Testis (tissue), 3 donors: ENCODE data around the gene UNC13C. TPM values are rescaled to one million over a fixed set of nuclear protein-coding genes. Genes with fewer than 3 reads are reported as not detected.
A peak's percentile ranks its signal among the peaks of the same experiment; 100 is the strongest.

Source experiments
- DNase-seq: peaks from one replicate; pipeline ENCODE4 v3.0.0-alpha.2; 2019
- H3K27ac ChIP-seq, 2 donors: fragments of 200-600 bp; sonication (generic); one replicate each; pipeline ENCODE4 v1.5.1; 2019
- H3K27me3 ChIP-seq: fragments of 200-600 bp; sonication (generic); one replicate; pipeline ENCODE4 v1.5.1; 2019
- H3K36me3 ChIP-seq: fragments of 200-600 bp; sonication (generic); one replicate; pipeline ENCODE4 v1.5.1; 2017; ENCODE audit warnings: low read depth; ENCODE audit errors: missing control alignments
- H3K4me1 ChIP-seq: fragments of 200-600 bp; sonication (generic); one replicate; pipeline ENCODE4 v1.5.1; 2019
- H3K4me3 ChIP-seq, 2 donors: fragments of 200-600 bp; sonication (generic); one replicate each; pipeline ENCODE4 v1.5.1; 2017 to 2019
- H3K9me3 ChIP-seq: fragments of 200-600 bp; sonication (generic); one replicate; pipeline ENCODE4 v1.5.1; 2017
- CTCF ChIP-seq, 3 experiments: fragments of 450-650 bp in 2 of 3; fragments of 200-600 bp in 1 of 3; sonication (generic) in 1 of 3; IDR thresholded peaks; one replicate each; pipeline ENCODE4 v1.5.1; 2016 to 2019; ENCODE audit warnings: antibody characterized with exemption in 3 of 3, mild to moderate bottlenecking in 2 of 3, moderate library complexity in 1 of 3
- POLR2A ChIP-seq: fragments of 450-650 bp; IDR thresholded peaks from one replicate; pipeline ENCODE4 v1.6.1; 2017; ENCODE audit warnings: antibody characterized with exemption, mild to moderate bottlenecking, moderate library complexity
- WGBS, 2 donors: methylation state at CpG; one replicate each; pipeline ENCODE4 v1.1.5; 2018; 5-methylcytosine and 5-hydroxymethylcytosine counted together
- intact Hi-C: fragments of 100-400 bp; cut with DNase I; formaldehyde crosslinking; loops from one replicate; pipeline ENCODE4 v1.15.1; 2023; ENCODE audit warnings: low total_unique reads
- polyA plus RNA-seq: library from polyadenylated mRNA; stranded (reverse); fragments of 350-450 nt; fragmentation: Illumina TruSeq; extraction: RNeasy Lipid Tissue Mini Kit (QIAGEN cat#74804); gene quantifications from one replicate; pipeline ENCODE4 v1.2.3, GENCODE V29; 2014; ENCODE audit warnings: low read depth, low replicate concordance; ENCODE audit not compliant: insufficient read depth
- total RNA-seq, 2 donors: library from RNA; depleted of rRNA; stranded (reverse); fragments of >200 nt; gene quantifications; one replicate each; pipeline ENCODE4 v1.2.3, GENCODE V29; 2016

UNC13C gene
- total and polyA plus RNA-seq, 3 donors from 2014 or later = 6.1 to 24.7 (median 8.8) TPM

DNA sequence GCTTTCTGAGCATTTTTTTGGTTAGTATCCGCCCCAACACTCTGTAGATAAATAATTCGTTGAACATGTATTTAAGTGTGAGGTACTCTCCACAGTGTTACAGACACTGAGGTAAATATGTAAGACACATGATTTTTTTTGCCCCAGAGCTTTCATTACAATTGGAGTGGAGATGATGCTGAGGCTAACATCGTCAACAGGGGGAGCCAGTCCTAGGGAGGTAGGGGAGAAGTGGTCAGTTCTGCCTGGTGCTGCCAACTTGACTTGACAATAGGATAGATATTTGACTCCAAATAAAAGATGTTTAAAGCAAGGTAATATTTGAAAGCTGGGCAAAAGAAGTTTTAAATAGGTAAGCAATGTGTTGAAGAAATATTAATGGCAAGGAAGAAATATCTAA, 295.7 kb downstream of the UNC13C start:
- Histone ChIP-seq H3K9me3 (no peaks in the 10 kb centered on the region), H3K4me3 (no peak overlapping the region), H3K36me3 (no peaks in the 10 kb centered on the region), H3K27me3 (no peaks in the 10 kb centered on the region), H3K27ac (no peak overlapping the region), H3K4me1 (no peaks in the 10 kb centered on the region)
- intact Hi-C loops = no loop called here
- peak; percentile 43 for DNase-seq
- WGBS, 2 donors = 39 to 43% methylated on average over 3 of the region's 3 CpGs
- TF ChIP-seq POLR2A (no peak), CTCF (IDR thresholded peaks at IDR 0.05) (peak in 1 of 3 experiments; percentile 24)

DNA sequence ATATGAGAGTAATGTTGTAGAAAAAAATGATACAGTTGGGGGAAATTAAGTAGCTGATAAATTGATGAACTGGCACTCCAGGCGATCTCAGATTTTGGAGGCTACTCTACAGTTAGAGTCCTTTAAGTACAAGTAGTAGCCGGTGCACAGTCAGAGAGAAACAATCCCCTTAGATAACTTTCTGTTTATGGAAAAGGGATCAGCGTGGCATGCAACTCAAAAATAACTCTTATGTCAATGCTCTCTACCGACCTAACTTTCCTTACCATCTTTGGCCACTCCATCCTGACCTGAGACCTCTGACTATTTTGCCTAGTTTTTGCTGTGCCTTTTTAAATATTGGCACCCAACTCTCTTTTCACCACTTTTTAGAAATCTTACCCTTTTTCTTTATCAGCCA, 299.6 kb downstream of the UNC13C start:
- WGBS, 2 donors = 81 to 89% methylated on average over 4 of the region's 4 CpGs
- no peak for TF ChIP-seq CTCF (IDR thresholded peaks at IDR 0.05)
- TF ChIP-seq POLR2A = no peak
- intact Hi-C loops = no loop called here

GRCh38 chr15:54280726-54281125, 302.5 kb downstream of the UNC13C start:
- no peaks in the 10 kb centered on the region for H3K9me3 ChIP-seq
- H3K27me3 ChIP-seq = no peaks in the 10 kb centered on the region
- intact Hi-C loops = no loop called here
- no peaks in the 10 kb centered on the region for H3K36me3 ChIP-seq
- H3K4me3 ChIP-seq = no peak overlapping the region
- WGBS, 2 donors = 90 to 92% methylated on average over 7 of the region's 7 CpGs
- TF ChIP-seq POLR2A = no peak
- TF ChIP-seq CTCF (IDR thresholded peaks at IDR 0.05) = no peak
- no peak overlapping the region for H3K27ac ChIP-seq
- no peaks in the 10 kb centered on the region for H3K4me1 ChIP-seq
- DNase-seq = no peak

More for the DNA sequence above, 299.6 kb downstream of the UNC13C start:
- no peak overlapping the region for H3K4me3 ChIP-seq
- DNase-seq = no peak
- H3K9me3 ChIP-seq = no peaks in the 10 kb centered on the region
- H3K4me1 ChIP-seq = no peaks in the 10 kb centered on the region
- no peak overlapping the region for H3K27ac ChIP-seq
- no peaks in the 10 kb centered on the region for H3K36me3 ChIP-seq
- no peaks in the 10 kb centered on the region for H3K27me3 ChIP-seq

- Histone ChIP-seq H3K4me3 (no peak overlapping the region), H3K9me3 (no peaks in the 10 kb centered on the region), H3K4me1 (no peaks in the 10 kb centered on the region), H3K27ac (no peak overlapping the region), H3K27me3 (no peaks in the 10 kb centered on the region), H3K36me3 (no peaks in the 10 kb centered on the region)
- no peak for DNase-seq
- intact Hi-C loops = no loop called here
- WGBS, 2 donors = 84 to 88% methylated on average over 6 of the region's 6 CpGs
- TF ChIP-seq CTCF (IDR thresholded peaks at IDR 0.05) (no peak), POLR2A (no peak)
Observed at GRCh38 chr15:54282228-54282836, 304.1 kb downstream of the UNC13C start.

- DNase-seq = no peak
- no peak for TF ChIP-seq CTCF (IDR thresholded peaks at IDR 0.05)
- TF ChIP-seq POLR2A = no peak
- 67 to 77% methylated on average over 1 of the region's 1 CpG for WGBS, 2 donors
- H3K27me3 ChIP-seq = no peaks in the 10 kb centered on the region
- H3K4me1 ChIP-seq = no peaks in the 10 kb centered on the region
- no peak overlapping the region for H3K27ac ChIP-seq
- no peaks in the 10 kb centered on the region for H3K36me3 ChIP-seq
- H3K4me3 ChIP-seq = no peak overlapping the region
- intact Hi-C loops = no loop called here
- H3K9me3 ChIP-seq = no peaks in the 10 kb centered on the region
Observed at GRCh38 chr15:54288049-54288448, 309.8 kb downstream of the UNC13C start.
